Measurements from ENCODE around the gene PHF2. TPM values are rescaled to one million over a fixed set of nuclear protein-coding genes. Genes with fewer than 3 reads are reported as not detected.

PHF2 gene
- total RNA-seq, 1 experiment from 2014 or later, result 26.3 TPM

DNA sequence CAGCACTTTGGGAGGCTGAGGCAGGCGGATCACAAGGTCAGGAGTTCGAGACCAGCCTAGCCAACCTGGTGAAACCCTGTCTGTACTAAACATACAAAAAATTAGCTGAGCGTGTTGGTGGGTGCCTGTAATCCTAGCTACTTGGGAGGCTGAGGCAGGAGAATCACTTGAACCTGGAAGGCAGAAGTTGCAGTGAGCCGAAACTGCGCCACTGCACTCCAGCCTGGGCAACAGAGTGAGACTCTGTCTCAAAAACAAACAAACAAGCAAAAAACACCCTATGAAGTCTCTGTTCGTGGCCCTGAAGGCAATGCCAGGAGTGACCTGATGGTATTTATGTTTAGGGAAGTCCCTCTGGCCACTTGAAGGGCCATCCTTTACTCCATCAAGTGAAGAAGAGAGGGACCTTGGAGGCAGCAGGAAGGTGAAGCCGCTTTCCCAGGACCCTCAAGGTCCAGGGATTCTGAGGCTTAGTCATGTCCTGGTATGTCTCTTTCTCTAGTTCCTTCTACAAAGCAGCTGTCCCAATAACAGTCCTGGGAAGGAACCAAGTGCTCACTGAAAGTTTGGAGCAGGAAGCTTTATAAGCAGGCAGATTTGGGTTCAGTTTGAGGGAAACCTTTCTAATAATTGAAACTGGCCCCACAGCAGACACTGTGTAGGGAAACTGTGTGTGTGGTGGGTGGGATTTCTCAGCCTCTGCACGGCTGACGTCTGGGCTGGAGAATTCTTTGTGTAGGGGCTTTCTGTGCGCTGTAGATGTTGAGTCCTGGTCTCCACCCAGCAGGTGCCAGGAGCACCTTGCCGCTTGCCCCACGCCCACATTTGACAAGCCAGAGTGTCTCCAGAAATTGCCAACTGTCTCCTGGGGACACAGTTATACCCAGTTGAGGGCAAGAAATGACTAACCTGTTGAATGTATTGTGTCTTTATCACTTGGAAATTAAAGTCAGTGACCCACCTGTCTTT lies 12.5 kb downstream of the PHF2 start:
- DNase-seq, result no peak
- no peak for TF ChIP-seq EZH2 (IDR thresholded peaks at IDR 0.05; ENCODE audit: low read depth)
- TF ChIP-seq, protein P1, sequence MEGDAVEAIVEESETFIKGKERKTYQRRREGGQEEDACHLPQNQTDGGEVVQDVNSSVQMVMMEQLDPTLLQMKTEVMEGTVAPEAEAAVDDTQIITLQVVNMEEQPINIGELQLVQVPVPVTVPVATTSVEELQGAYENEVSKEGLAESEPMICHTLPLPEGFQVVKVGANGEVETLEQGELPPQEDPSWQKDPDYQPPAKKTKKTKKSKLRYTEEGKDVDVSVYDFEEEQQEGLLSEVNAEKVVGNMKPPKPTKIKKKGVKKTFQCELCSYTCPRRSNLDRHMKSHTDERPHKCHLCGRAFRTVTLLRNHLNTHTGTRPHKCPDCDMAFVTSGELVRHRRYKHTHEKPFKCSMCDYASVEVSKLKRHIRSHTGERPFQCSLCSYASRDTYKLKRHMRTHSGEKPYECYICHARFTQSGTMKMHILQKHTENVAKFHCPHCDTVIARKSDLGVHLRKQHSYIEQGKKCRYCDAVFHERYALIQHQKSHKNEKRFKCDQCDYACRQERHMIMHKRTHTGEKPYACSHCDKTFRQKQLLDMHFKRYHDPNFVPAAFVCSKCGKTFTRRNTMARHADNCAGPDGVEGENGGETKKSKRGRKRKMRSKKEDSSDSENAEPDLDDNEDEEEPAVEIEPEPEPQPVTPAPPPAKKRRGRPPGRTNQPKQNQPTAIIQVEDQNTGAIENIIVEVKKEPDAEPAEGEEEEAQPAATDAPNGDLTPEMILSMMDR (conservative IDR thresholded peaks at IDR 0.05), result no peak
- peaks cover 29% of the 10 kb centered on the region for H3K79me2 ChIP-seq (ENCODE audit: low read depth)
- intact Hi-C loops (cut with micrococcal nuclease; ENCODE audit: unreplicated experiment), result no loop called here
- no peaks in the 10 kb centered on the region for H3K27me3 ChIP-seq (ENCODE audit: insufficient read depth, low read depth)
- H3K36me3 ChIP-seq (ENCODE audit: low read depth), result no peaks in the 10 kb centered on the region
- no peaks in the 10 kb centered on the region for H3K4me1 ChIP-seq (replicated peaks; ENCODE audit: insufficient read depth)
- H3K4me3 ChIP-seq, result no peak overlapping the region
- no TSS peak for BruUV-seq (replicated peaks)
- no peak overlapping the region for H3K27ac ChIP-seq
- H3K9me3 ChIP-seq (ENCODE audit: insufficient read depth, low read depth), result no peaks in the 10 kb centered on the region
- H3K9me2 ChIP-seq (ENCODE audit: insufficient read depth), result no peaks in the 10 kb centered on the region
- H4K20me1 ChIP-seq (ENCODE audit: insufficient read depth), result no peaks in the 10 kb centered on the region; the same call in none of the 2 replicates
- ChIA-PET CTCF (interaction anchor here (0.6 kb wide), 1 partner anchor 28 kb away, joined by 3 read pairs; no protein-coding TSS in a partner anchor), POLR2A (ENCODE audit: unreplicated experiment) (no interaction called here)
- no peaks in the 10 kb centered on the region for H3F3A ChIP-seq (ENCODE audit: insufficient read depth, low read depth)
- no peak overlapping the region for H3K4me2 ChIP-seq
- H2AFZ ChIP-seq, result no peak overlapping the region

DNA sequence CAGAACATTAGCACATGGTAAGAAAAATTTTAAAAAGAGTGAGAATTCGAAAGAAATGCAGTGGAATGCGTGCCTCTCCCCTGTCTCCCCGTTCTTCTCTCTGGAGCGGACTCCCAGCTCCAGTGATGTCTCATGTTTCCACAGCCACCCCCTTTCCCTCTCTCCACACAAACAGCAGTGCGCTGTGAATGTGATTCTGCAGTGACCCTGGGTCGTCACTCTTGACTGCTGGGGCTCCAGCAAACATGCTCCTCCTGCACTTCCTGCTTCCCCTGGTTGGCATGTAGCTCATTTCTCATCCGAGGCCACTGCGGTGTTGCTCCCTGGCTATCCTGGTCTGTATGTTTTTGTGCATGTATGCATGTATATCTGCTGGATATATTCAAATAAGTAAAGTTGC lies 13.3 kb downstream of the PHF2 start:
- no TSS peak for BruUV-seq (replicated peaks)
- Histone ChIP-seq H3K4me2 (no peak overlapping the region), H3F3A (ENCODE audit: insufficient read depth, low read depth) (no peaks in the 10 kb centered on the region), H2AFZ (no peak overlapping the region), H3K4me1 (replicated peaks; ENCODE audit: insufficient read depth) (no peaks in the 10 kb centered on the region), H4K20me1 (ENCODE audit: insufficient read depth) (no peaks in the 10 kb centered on the region; the same call in none of the 2 replicates), H3K4me3 (no peak overlapping the region), H3K36me3 (ENCODE audit: low read depth) (no peaks in the 10 kb centered on the region), H3K27ac (no peak overlapping the region), H3K9me2 (ENCODE audit: insufficient read depth) (no peaks in the 10 kb centered on the region), H3K27me3 (ENCODE audit: insufficient read depth, low read depth) (no peaks in the 10 kb centered on the region), H3K9me3 (ENCODE audit: insufficient read depth, low read depth) (no peaks in the 10 kb centered on the region), H3K79me2 (ENCODE audit: low read depth) (peaks cover 22% of the 10 kb centered on the region)
- intact Hi-C loops (cut with micrococcal nuclease; ENCODE audit: unreplicated experiment), result no loop called here
- TF ChIP-seq, protein P1 (conservative IDR thresholded peaks at IDR 0.05), result no peak
- TF ChIP-seq EZH2 (IDR thresholded peaks at IDR 0.05; ENCODE audit: low read depth), result no peak
- ChIA-PET POLR2A (ENCODE audit: unreplicated experiment) (interaction anchor here (0.5 kb wide), 1 partner anchor 235 kb away, joined by 11 read pairs; no protein-coding TSS in a partner anchor), CTCF (no interaction called here)
- DNase-seq, result no peak

DNA sequence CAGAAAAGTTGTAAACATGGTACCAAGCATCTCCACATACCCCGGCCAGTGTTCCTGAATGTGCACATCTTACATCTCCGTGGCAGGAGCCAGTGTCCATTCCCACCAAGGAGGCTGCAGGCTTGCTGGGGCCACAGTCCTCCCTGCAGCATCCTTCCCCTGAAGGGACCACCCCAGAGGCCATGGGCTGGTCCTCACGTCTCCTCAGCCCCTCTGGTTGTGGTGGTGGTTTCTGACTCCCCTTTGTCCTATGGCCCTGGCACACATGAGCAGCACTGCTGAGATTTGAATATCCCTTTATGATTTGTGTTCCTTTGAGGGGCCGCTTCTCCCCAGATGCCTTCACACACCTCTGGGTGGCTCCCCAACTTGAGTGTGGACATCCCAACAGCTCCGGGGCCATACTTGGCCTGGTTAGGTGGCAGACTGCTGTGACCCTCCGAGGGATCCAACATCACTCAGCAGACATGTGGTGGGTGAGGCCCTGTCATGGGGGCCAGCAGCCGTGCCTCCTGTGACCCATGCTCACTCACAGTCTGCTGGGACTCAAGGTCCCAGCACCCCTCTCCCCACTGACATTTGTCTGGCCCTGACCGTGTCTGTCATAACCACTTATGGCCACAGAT lies 14.3 kb downstream of the PHF2 start:
- peaks cover 11% of the 10 kb centered on the region for H3K79me2 ChIP-seq (ENCODE audit: low read depth)
- no peaks in the 10 kb centered on the region for H3K4me1 ChIP-seq (replicated peaks; ENCODE audit: insufficient read depth)
- H3K4me3 ChIP-seq, result no peak overlapping the region
- H3K9me3 ChIP-seq (ENCODE audit: insufficient read depth, low read depth), result no peaks in the 10 kb centered on the region
- H3K27me3 ChIP-seq (ENCODE audit: insufficient read depth, low read depth), result no peaks in the 10 kb centered on the region
- H3F3A ChIP-seq (ENCODE audit: insufficient read depth, low read depth), result no peaks in the 10 kb centered on the region
- H3K27ac ChIP-seq, result no peak overlapping the region
- BruUV-seq (replicated peaks), result no TSS peak
- DNase-seq, result no peak
- ChIA-PET CTCF (no interaction called here), POLR2A (ENCODE audit: unreplicated experiment) (no interaction called here)
- H3K4me2 ChIP-seq, result no peak overlapping the region
- no peaks in the 10 kb centered on the region; the same call in none of the 2 replicates for H4K20me1 ChIP-seq (ENCODE audit: insufficient read depth)
- no peak for TF ChIP-seq EZH2 (IDR thresholded peaks at IDR 0.05; ENCODE audit: low read depth)
- no peaks in the 10 kb centered on the region for H3K9me2 ChIP-seq (ENCODE audit: insufficient read depth)
- intact Hi-C loops (cut with micrococcal nuclease; ENCODE audit: unreplicated experiment), result no loop called here
- H2AFZ ChIP-seq, result no peak overlapping the region
- H3K36me3 ChIP-seq (ENCODE audit: low read depth), result no peaks in the 10 kb centered on the region
